HG02678 (cell line): ENCODE measurements around the gene HIPK2.

Experiments used
- ATAC-seq: cut with Tn5 transposase; IDR thresholded peaks from one replicate; pipeline ENCODE4 v1.9.1; 2021; ENCODE audit warnings: mild to moderate bottlenecking, moderate library complexity; ENCODE audit not compliant: unreplicated experiment

HIPK2 gene

GRCh38 chr7:139753081-139753692, 24.6 kb downstream of the HIPK2 start:
- no peak for ATAC-seq

DNA sequence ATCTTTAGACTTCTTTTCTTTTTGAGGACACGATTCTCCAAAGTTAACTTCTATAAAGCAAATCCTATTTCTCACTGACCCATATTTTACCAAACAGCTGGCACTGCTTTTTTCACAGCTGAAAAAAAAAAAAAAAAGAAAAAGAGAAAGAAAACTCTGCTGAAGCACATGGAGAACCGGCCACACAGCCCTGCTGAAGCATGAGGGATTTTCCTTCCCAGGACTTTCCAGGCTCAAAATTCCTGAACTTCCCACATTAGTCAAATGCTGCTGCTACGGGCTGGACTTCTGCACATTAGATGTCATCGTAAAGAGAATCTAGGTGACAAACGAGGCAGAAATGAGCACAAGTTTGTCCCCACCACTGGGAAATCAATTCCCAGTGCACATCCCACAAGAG, 25.2 kb downstream of the HIPK2 start:
- no peak for ATAC-seq

DNA sequence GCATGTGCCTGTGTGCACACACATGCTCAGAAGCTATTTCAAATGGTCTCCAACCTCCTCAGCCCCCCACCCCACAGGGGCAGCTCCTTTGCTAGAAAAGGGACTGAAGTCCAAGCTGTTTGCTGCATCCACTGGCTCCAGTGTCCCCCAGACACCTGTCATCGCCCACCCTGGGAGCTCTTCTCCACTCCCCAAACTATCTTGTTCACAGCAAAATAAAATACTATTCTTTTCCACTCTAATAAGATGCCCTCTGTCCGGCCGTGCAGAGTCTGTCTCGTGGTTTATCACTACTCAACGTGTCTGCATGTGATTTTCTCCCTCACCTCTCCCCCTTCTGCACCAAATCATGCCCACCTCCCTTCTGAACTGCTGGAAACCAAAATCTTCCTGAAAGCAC, 25.6 kb downstream of the HIPK2 start:
- no peak for ATAC-seq

DNA sequence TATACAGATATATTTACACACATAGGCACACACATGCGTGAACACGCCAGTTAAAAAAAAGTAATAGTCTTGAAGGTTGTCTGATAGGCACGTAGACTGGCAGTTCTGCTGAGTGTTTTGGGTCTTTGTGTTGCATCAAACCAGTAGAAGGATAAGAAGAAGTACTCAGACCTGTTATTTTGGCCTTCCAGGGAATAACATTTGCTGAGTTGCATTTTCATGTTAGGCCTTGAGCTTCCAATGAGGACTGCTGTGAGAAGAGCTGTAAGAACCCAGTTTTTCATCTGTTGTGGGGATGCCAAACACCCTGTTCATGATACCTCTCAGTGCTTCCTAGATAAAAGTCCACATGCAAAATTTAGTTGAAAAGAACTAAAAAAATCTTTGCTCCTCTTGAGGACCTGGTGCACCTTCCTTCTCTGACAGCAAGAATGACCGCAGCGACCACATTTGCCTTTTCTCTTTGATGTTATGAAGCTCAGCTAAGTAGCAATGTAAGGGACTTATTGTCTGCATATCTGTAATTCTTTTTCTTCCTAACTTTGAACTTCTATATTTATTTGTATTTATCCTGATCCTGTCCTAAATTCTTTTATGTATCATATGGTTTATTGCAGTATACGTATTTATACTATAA, 27.2 kb downstream of the HIPK2 start:
- ATAC-seq, result no peak

DNA sequence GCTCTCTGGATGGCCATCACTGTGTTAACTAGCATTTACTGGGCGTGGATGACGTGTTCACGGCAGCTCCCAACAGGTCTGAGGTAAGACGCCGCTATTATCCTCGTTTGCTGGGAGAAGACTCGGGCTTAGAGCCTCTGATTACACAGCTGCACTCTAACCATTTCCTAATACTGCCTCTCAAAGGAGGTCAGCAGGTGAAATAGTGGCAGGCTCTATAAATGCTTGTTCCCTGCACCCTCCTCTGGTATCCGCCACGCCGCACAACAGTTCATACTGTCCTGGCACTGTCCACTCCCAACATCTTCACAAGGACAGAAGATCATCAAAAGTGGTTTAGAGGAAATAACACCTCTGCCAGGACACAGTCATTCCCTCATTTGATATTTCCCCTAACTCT, 28.3 kb downstream of the HIPK2 start:
- ATAC-seq, result no peak

GRCh38 chr7:139748941-139749340, 28.9 kb downstream of the HIPK2 start:
- ATAC-seq, result no peak

GRCh38 chr7:139748373-139748765, 29.4 kb downstream of the HIPK2 start:
- ATAC-seq, result no peak

- ATAC-seq, result no peak
Measured at GRCh38 chr7:139747662-139748372, 30.0 kb downstream of the HIPK2 start.

- ATAC-seq, result no peak
Measured at GRCh38 chr7:139746652-139747051, 31.1 kb downstream of the HIPK2 start.

GRCh38 chr7:139745678-139746143, 32.1 kb downstream of the HIPK2 start:
- ATAC-seq, result no peak

DNA sequence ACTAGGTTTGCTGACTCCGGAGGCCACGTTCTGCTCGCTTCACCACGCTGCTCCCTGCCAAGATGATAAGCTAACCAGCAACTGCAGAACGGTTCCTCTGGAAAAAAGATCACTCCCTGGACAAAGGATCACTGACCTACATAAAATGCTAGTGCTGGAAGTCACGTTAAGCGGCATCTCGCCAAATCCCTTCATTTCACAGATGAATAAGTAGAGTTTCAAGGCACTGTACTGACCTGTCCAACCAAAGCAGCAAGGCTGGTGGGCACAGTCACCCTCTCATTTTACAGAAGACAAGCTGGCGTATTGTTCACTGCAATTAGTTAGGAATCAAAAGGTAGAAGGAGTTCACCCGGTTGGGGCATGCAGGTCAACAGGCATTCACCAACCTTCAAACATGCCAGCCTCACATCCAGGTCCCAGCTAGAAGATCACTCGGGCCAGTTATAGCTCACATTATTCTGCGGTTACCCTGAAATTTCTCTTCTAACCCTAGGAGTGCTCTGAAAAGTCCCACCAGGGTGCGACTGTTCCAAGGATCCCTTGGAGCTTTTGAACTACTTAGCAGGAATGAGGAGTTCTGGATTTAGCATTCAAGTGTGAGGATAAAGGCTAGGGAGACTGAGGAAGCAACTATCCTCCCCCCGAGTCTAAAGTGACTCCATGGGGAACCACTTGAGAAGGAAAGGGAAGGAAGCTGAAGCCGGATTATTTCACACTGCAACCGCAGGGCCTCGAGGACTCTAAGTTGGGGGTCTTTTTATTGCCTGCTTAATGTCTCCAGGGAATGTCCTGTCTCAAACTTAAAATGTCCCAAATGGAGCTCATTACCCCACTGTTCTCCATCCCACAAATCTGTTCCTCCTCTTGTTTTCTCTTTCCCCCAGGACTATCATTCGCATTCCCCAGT, 32.8 kb downstream of the HIPK2 start:
- no peak for ATAC-seq

- no peak for ATAC-seq
Measured at GRCh38 chr7:139743967-139744767, 33.6 kb downstream of the HIPK2 start.

DNA sequence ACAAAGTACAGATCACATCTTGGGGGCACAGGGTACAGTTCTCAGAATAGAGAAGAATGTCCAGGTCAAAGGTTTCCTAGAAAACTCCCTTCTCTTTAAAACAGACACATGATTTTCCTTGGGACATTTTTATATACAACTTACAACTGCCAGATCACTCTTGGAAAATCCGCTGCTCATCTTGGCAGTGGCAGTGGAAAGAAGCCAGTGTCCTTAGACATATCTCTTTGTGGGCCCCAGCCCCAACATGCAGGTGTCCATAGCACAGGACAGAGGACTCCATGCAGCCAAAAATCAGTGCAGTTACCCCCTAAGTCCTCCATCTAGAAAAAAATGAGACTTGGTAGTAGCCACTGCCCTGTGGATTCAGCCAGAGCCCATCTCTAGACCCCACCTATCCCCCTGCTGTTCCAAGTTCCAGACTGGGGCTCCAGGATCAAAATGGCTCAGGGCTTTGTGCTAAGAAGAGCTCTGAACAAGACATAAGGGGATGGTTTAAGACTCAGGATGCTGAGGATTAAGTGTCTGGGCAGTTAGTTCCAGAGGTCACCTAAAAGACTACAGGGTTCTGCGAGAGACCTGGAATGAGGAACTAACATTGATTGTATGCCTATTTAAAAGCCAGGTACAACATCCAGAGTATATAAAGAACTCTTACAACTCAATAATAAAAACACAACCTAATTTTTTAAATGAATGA, 34.4 kb downstream of the HIPK2 start:
- no peak for ATAC-seq

DNA sequence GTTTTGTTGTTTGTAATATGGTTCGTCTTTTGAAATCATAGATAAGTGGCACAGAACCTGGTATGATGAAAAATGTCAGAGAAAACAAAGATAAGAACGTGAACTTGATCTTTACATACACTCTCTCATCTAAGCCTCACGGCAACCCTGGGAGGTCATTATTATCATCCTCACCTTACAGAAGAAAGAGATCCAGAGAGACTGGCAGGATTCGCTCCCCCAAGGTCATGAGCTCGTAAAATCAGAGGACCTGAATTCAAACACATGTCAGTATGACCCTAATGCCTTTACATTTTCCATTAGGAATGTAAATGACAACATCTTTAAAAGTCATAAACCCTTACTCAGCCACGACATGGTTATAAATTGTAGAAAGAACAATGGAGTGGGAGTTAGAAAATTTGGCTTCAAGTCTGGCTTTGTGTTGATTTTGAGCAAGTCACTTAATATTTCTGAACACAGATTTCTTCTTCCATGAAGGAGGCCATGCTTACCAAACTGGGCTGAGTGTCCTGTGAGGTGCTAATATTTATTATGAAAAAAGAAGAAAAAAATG, 35.9 kb downstream of the HIPK2 start:
- no peak for ATAC-seq

DNA sequence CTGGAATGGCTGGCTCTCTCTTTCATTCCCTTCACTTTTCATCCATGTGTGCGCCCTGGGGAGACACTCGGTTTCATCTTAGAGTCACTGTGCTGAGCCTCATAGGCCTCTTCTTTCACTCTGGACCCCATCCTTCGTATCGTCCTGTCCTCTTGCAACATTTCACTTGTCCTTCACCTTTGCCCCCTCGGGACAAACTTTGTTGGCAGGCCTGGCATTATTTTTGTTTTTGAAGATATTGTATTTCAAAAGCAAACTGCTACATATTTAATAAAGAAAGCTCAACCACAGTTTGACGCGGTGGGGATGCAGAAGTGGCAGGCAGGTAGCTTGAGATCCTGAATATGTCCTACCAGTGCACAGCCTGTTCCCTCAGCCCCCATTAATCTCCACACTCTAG, 36.6 kb downstream of the HIPK2 start:
- no peak for ATAC-seq

DNA sequence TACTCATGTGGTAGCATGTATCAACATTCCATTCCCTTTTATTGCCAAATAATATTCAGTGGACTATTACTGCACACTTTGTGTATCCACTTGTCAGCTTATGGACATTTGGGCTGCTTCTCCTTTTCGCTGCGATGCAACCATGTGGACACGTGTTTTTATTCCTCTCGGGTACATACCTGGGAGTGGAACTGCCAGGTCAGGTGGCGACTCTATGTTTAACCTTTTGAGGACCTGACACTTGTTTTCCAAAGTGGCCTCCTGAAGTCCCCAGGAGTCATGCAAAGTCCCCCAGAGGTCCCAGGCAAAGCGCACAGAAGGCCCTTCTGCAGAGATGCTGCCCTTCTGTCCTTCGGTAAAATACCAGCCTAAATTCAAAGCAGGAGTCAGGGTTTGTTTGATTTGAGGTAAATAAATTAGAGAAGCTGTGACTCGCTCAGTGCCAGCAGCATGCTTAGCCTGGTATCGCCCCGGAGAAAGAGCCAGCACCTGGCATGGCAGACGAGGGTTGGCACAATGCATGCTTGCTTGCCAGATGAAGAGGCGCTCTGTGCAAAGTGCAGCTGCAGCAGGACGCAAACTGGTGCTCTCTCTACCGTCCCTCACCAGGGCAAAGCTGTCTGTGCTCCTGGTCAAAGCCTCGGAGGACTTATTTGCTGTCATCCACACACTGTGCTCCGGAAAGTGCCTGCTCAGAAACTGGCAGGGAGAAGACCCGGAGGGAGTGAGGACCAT, 37.8 kb downstream of the HIPK2 start:
- no peak for ATAC-seq

DNA sequence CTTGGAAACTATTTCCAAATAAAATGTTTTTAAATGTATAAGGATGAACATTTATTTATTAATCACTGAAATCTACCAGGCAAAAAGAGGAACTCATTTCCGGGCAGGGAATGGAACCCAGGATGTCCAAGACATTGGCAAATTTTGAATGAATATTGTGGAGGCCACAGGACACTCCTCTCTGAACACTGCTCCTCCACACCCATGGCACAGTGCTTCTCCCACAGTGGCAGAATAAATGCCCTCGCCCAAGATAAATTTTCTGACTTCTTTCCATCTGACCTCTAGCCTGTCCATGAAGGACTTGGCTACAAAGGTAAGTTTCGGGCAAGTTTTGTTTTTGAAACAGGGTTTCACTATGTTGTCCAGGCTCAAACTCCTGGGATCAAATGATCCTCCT, 39.0 kb downstream of the HIPK2 start:
- ATAC-seq, result no peak

DNA sequence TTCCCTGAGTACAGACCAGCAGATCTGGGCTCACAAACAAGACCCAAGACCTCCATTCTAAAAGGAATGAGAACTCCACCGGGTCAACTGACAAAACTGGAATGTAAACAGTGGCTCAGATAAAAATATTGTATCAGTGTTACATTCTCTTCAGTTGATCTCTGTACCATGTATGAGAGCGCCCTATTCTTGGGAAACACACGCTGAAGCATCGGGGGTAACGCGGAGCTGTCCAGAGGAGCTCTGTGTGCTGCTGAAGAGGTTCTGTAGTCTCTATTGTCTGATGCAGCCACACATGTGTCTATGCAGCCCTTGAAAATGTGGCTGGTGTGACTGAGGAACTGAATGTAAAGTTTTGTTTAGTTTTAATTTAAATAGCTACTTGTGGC, 39.7 kb downstream of the HIPK2 start:
- ATAC-seq, result no peak
